Natural killer cell (primary cell): ENCODE data around the gene MLKL. TPM values are rescaled to one million over a fixed set of nuclear protein-coding genes. Genes with fewer than 3 reads are reported as not detected.

Source experiments
- ATAC-seq, 3 donors: fragments of 150-1000 bp in 2 of 3; fragments of 200-7000 bp in 1 of 3; cut with Tn5 transposase; 1 replicate in 1 of 3; 2 replicates in 2 of 3; pipeline ENCODE4 v1.10.0; 2021; ENCODE audit warnings: mild to moderate bottlenecking in 2 of 3, moderate library complexity in 2 of 3
- DNase-seq, 2 donors: peaks; one replicate each; pipeline versions ENCODE4 v3.0.0 to v3.0.0-alpha.2; 2013 to 2021; ENCODE audit warnings: mixed read lengths in 1 of 2
- H3K27ac ChIP-seq: one replicate; pipeline ENCODE4 v1.5.1; 2013; ENCODE audit warnings: mild to moderate bottlenecking, low read length
- H3K27me3 ChIP-seq: one replicate; pipeline ENCODE4 v1.6.1; 2013; ENCODE audit warnings: low read length; ENCODE audit not compliant: control insufficient read depth, insufficient read depth
- H3K36me3 ChIP-seq: one replicate; pipeline ENCODE4 v1.6.1; 2013; ENCODE audit warnings: low read length; ENCODE audit not compliant: control insufficient read depth, insufficient read depth
- H3K4me1 ChIP-seq: one replicate; pipeline ENCODE4 v1.6.1; 2013; ENCODE audit warnings: low read length; ENCODE audit not compliant: control insufficient read depth, insufficient read depth
- H3K4me3 ChIP-seq: one replicate; pipeline ENCODE4 v1.5.1; 2013; ENCODE audit warnings: low read length
- H3K9me3 ChIP-seq: one replicate; pipeline ENCODE4 v1.6.1; 2013; ENCODE audit warnings: low read length; ENCODE audit not compliant: control insufficient read depth, insufficient read depth
- H3K27ac Mint-ChIP-seq, 2 donors: one replicate each; pipeline ENCODE4 v1.8.0; 2022; ENCODE audit warnings: mild to moderate bottlenecking in 2 of 2, mixed read lengths in 2 of 2, moderate library complexity in 1 of 2
- H3K27me3 Mint-ChIP-seq, 2 donors: one replicate each; pipeline ENCODE4 v1.8.0; 2022; ENCODE audit warnings: low read depth in 2 of 2, mixed read lengths in 2 of 2
- H3K36me3 Mint-ChIP-seq: one replicate; pipeline ENCODE4 v1.8.0; 2022; ENCODE audit warnings: mixed read lengths
- H3K4me1 Mint-ChIP-seq, 2 donors: one replicate each; pipeline ENCODE4 v1.8.0; 2022; ENCODE audit warnings: mixed read lengths in 2 of 2
- H3K4me3 Mint-ChIP-seq: one replicate; pipeline ENCODE4 v1.8.0; 2022; ENCODE audit warnings: mild to moderate bottlenecking, moderate library complexity, mixed read lengths
- H3K9me3 Mint-ChIP-seq, 2 donors: one replicate each; pipeline ENCODE4 v1.8.0; 2022; ENCODE audit warnings: mixed read lengths in 2 of 2
- WGBS: methylation state at CpG from one replicate; pipeline ENCODE4 v1.1.7; 2013; ENCODE audit warnings: missing lambda C conversion rate; ENCODE audit not compliant: insufficient coverage; 5-methylcytosine and 5-hydroxymethylcytosine counted together
- intact Hi-C: fragments of 100-400 bp; cut with micrococcal nuclease; formaldehyde crosslinking; loops from one replicate; pipeline ENCODE4 v1.14.2; 2022
- total RNA-seq, 4 donors: library from RNA; stranded (reverse); fragments of 120-200 nt in 1 of 4; gene quantifications; one replicate each; pipeline versions ENCODE4 v1.2.3 to v1.2.4, GENCODE V29; 2013 to 2022
- TF ChIP-seq, protein P1 (sequence below): fragments of 200-600 bp; IDR thresholded peaks from one replicate; pipeline ENCODE4 v1.8.0; 2022; ENCODE audit warnings: antibody characterized with exemption

Gene MLKL
- total RNA-seq, 3 donors from 2014 or later (not counting 1 experiment from before 2014, with no cell fraction given): 39.8 to 57.5 (median 52.1) TPM

DNA sequence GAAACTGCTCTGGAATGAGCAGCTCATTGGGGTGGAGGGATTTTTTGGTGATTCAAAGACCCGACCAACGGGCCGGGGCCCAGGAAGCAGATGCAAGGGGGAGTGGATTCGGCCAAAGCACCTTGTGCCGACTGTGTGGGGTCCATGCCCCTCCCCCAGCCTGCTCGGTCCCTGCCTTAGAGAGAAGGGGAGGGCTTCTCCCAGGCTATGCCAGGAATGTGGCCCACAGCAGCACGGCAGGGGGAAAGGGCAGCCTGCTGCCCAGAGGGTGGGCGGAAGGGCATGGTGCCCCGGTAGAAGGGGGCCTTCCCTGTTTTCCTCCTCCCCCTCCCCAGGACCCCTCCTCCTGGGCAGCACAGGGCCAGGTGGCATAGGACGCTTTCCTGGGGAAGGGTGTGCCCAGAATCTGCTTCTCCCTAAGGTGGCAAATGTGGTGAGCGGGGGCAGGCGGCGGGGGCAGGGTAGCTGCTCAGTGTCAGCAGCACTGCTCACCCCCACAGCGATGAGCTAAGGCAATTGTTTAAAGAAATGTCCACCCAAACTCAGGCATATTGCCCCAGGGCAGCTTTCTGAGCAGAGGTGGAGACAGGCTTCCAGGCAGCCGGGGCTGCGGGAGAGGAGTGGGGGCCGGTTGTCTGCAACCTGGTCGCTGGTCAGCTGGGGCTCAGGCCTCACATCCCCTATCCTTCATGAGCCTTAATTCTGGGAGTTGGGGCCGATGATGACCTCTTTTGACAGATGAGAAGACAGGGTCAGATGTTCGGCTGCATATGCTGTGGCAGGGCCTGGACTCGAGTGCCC lies 33.9 kb upstream of the MLKL start:
- WGBS: 88% methylated on average over 20 of the region's 21 CpGs
- Mint-ChIP-seq H3K4me3 (no peak overlapping the region), H3K36me3 (no peaks in the 10 kb centered on the region), H3K4me1 (peaks cover 6 to 13% of the 10 kb centered on the region in 2 donors), H3K27ac (no peak overlapping the region), H3K9me3 (no peaks in the 10 kb centered on the region), H3K27me3 (no peaks in the 10 kb centered on the region)
- Histone ChIP-seq H3K4me1 (peaks cover 9% of the 10 kb centered on the region), H3K9me3 (no peaks in the 10 kb centered on the region), H3K27ac (no peak overlapping the region), H3K36me3 (no peaks in the 10 kb centered on the region), H3K27me3 (no peaks in the 10 kb centered on the region), H3K4me3 (no peak overlapping the region)
- TF ChIP-seq, protein P1, sequence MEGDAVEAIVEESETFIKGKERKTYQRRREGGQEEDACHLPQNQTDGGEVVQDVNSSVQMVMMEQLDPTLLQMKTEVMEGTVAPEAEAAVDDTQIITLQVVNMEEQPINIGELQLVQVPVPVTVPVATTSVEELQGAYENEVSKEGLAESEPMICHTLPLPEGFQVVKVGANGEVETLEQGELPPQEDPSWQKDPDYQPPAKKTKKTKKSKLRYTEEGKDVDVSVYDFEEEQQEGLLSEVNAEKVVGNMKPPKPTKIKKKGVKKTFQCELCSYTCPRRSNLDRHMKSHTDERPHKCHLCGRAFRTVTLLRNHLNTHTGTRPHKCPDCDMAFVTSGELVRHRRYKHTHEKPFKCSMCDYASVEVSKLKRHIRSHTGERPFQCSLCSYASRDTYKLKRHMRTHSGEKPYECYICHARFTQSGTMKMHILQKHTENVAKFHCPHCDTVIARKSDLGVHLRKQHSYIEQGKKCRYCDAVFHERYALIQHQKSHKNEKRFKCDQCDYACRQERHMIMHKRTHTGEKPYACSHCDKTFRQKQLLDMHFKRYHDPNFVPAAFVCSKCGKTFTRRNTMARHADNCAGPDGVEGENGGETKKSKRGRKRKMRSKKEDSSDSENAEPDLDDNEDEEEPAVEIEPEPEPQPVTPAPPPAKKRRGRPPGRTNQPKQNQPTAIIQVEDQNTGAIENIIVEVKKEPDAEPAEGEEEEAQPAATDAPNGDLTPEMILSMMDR: no peak
- ATAC-seq (no peak), DNase-seq (no peak)
- intact Hi-C loops: no loop called here

DNA sequence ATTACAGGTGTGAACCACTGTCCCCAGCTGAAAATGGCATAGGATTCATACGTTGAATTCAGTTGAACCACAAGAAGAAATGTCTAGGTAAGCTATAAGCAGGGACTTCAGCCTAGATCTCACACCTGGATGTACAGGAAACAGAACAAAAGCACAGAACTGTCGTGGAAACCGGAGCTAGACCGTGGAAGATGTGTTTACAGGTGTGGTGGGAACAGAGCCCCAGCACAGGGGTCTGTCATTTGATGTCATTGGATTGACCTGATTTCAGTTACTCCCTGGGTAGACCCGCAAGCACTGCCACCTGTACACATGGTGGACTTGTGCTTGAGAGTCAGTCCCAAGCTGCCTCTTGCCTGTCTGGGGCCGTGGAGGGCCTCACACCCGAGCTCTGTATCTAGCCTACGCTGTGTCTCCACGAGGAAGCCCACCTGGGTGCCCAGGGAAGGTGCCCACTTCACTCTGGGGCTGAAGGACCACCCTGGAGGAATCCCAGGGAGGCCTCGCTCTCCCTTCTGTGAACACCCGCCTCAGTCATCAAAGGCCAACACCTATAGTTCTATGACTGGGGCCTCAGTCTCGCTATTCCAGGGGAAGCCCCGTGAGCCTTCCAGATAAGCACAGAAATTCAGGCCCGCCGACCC lies 32.2 kb upstream of the MLKL start:
- TF ChIP-seq, protein P1: no peak
- H3K36me3 Mint-ChIP-seq: no peaks in the 10 kb centered on the region
- H3K27ac ChIP-seq: no peak overlapping the region
- intact Hi-C loops: no loop called here
- no peaks in the 10 kb centered on the region for H3K9me3 Mint-ChIP-seq
- H3K4me3 Mint-ChIP-seq: no peak overlapping the region
- H3K36me3 ChIP-seq: no peaks in the 10 kb centered on the region
- 77% methylated on average over 15 of the region's 15 CpGs for WGBS
- H3K4me1 Mint-ChIP-seq: peaks cover 6 to 14% of the 10 kb centered on the region in 2 donors
- H3K27me3 ChIP-seq: no peaks in the 10 kb centered on the region
- H3K27ac Mint-ChIP-seq: no peak overlapping the region
- ATAC-seq (no peak), DNase-seq (no peak)
- peaks cover 11% of the 10 kb centered on the region for H3K4me1 ChIP-seq
- H3K9me3 ChIP-seq: no peaks in the 10 kb centered on the region
- no peaks in the 10 kb centered on the region for H3K27me3 Mint-ChIP-seq
- H3K4me3 ChIP-seq: no peak overlapping the region

DNA sequence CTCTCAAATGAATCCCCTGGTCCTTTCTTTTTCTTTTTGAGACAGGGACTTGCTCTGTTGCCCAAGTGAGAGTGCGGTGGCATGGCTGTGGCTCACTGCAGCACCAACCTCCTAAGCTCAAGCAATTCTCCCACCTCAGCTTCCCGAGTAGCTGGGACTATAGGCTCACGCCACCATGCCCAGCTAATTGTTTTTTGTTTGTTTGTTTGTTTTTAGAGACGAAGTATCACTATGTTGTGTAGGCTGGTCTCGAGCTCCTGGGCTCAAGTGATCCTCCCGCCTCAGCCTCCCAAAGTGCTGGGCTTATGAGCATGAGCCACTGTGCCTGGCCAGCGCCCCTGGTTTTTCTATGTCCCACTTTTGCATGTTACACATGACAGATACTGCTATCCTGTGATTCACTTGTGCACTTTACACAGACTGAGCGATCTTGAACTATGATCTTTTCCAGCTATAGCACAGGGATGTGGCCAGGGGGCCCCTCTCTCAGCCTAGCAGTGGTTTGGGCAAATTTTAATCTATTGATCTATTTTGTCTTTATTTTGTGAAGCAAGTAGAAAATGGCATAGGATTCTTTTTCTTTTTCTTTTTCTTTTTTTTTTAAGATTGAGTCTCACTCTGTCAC lies 31.3 kb upstream of the MLKL start:
- H3K27me3 Mint-ChIP-seq: no peaks in the 10 kb centered on the region
- ATAC-seq (no peak), DNase-seq (no peak)
- H3K9me3 Mint-ChIP-seq: peaks cover 0 to 2% of the 10 kb centered on the region in 2 donors
- no peak overlapping the region for H3K27ac Mint-ChIP-seq
- Histone ChIP-seq H3K4me1 (peaks cover 11% of the 10 kb centered on the region), H3K27ac (no peak overlapping the region), H3K27me3 (no peaks in the 10 kb centered on the region), H3K9me3 (peaks cover 6% of the 10 kb centered on the region), H3K4me3 (no peak overlapping the region), H3K36me3 (no peaks in the 10 kb centered on the region)
- no peaks in the 10 kb centered on the region for H3K36me3 Mint-ChIP-seq
- no peak overlapping the region for H3K4me3 Mint-ChIP-seq
- intact Hi-C loops: no loop called here
- TF ChIP-seq, protein P1: no peak
- H3K4me1 Mint-ChIP-seq: peaks cover 6 to 14% of the 10 kb centered on the region in 2 donors
- 86% methylated on average over 8 of the region's 8 CpGs for WGBS
